ENCODE data around the gene SLC30A2. TPM values are rescaled to one million over a fixed set of nuclear protein-coding genes. Genes with fewer than 3 reads are reported as not detected.
A peak's percentile ranks its signal among the peaks of the same experiment; 100 is the strongest.

Gene SLC30A2
- total and polyA plus RNA-seq, 9 of the 15 experiments (the other 6 are each of a cell fraction or from before 2014, with no cell fraction given): 0.01 to 0.18 (median 0.06) TPM; not detected in 3

DNA sequence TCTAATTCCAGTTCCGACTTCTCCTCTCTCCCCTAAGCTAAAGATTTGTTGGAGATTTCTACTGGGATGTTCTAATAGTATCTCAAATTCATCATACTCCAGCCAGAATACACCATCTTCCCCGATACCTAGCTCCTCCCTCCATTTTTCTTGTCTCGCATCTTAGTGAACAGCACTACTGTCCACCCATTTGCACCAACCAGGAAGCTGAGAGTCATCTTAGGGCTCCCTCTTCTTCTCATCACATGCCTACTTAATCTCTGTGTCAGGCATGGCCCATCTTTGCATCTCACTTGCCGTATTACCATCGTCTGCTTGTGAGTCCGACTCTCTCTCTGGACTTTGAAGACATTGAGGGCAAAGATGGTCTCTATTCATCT is 25.0 kb upstream of the SLC30A2 start (continued):
- TF ChIP-seq ARHGAP35 (IDR thresholded peaks at IDR 0.05; ENCODE audit: partially characterized antibody) (no peak), ATF7 (IDR thresholded peaks at IDR 0.05) (no peak), IRF2 (CRISPR knock-in tag; IDR thresholded peaks at IDR 0.05) (no peak), TEAD1 (CRISPR knock-in tag; IDR thresholded peaks at IDR 0.05) (no peak), ESRRA (IDR thresholded peaks at IDR 0.05; ENCODE audit: borderline replicate concordance, low read depth) (no peak), NR3C1 (CRISPR knock-in tag; IDR thresholded peaks at IDR 0.05) (no peak), HDAC3 (IDR thresholded peaks at IDR 0.05; ENCODE audit: borderline replicate concordance, partially characterized antibody) (no peak), SMARCA5 (IDR thresholded peaks at IDR 0.05) (peak; percentile 73), HDAC1 (IDR thresholded peaks at IDR 0.05) (no peak), ZNF121 (CRISPR knock-in tag; conservative IDR thresholded peaks at IDR 0.05) (no peak), ZNF175 (CRISPR knock-in tag; IDR thresholded peaks at IDR 0.05; ENCODE audit: low read depth) (0 out of 2 replicates have a peak, but pooled peaks have one; percentile 9), ASH1L (IDR thresholded peaks at IDR 0.05; ENCODE audit: borderline replicate concordance, low read depth, partially characterized antibody) (peak; percentile 30), LARP7 (IDR thresholded peaks at IDR 0.05) (no peak), PCBP1 (IDR thresholded peaks at IDR 0.05; ENCODE audit: low read depth, low read length, poor library complexity, severe bottlenecking) (no peak), TSC22D4 (tag; IDR thresholded peaks at IDR 0.05) (no peak), ELF4 (CRISPR knock-in tag; IDR thresholded peaks at IDR 0.05) (0 out of 2 replicates have a peak, but pooled peaks have one; percentile 34), ZNF699 (CRISPR knock-in tag; IDR thresholded peaks at IDR 0.05; ENCODE audit: insufficient replicate concordance) (no peak), PTTG1 (tag; IDR thresholded peaks at IDR 0.05; ENCODE audit: low read depth) (0 out of 2 replicates have a peak, but pooled peaks have one; percentile 13), HMGN3 (IDR thresholded peaks at IDR 0.05; ENCODE audit: borderline replicate concordance, extremely low read depth, insufficient read length, low read depth, low read length) (no peak), TGIF2 (CRISPR knock-in tag; IDR thresholded peaks at IDR 0.05) (no peak), ETS2 (tag; IDR thresholded peaks at IDR 0.05; ENCODE audit: borderline replicate concordance, poor library complexity, severe bottlenecking) (no peak), SRSF7 (optimal IDR thresholded peaks at IDR 0.05; ENCODE audit: low read depth, low read length) (no peak), THRAP3 (IDR thresholded peaks at IDR 0.05; ENCODE audit: borderline replicate concordance) (peak; percentile 45; the same call in 1 of the 2 replicates), GABPB2 (CRISPR knock-in tag; conservative IDR thresholded peaks at IDR 0.05) (no peak), TAF9B (IDR thresholded peaks at IDR 0.05; ENCODE audit: partially characterized antibody) (no peak), HDAC8 (tag; IDR thresholded peaks at IDR 0.05) (no peak), SIN3B (IDR thresholded peaks at IDR 0.05; ENCODE audit: low read depth) (no peak)
- TF ChIP-seq, protein P1, sequence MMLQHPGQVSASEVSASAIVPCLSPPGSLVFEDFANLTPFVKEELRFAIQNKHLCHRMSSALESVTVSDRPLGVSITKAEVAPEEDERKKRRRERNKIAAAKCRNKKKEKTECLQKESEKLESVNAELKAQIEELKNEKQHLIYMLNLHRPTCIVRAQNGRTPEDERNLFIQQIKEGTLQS (IDR thresholded peaks at IDR 0.05): no peak
- TF ChIP-seq, protein P1 (CRISPR knock-in tag; conservative IDR thresholded peaks at IDR 0.05): no peak
- TF ChIP-seq, protein P2, sequence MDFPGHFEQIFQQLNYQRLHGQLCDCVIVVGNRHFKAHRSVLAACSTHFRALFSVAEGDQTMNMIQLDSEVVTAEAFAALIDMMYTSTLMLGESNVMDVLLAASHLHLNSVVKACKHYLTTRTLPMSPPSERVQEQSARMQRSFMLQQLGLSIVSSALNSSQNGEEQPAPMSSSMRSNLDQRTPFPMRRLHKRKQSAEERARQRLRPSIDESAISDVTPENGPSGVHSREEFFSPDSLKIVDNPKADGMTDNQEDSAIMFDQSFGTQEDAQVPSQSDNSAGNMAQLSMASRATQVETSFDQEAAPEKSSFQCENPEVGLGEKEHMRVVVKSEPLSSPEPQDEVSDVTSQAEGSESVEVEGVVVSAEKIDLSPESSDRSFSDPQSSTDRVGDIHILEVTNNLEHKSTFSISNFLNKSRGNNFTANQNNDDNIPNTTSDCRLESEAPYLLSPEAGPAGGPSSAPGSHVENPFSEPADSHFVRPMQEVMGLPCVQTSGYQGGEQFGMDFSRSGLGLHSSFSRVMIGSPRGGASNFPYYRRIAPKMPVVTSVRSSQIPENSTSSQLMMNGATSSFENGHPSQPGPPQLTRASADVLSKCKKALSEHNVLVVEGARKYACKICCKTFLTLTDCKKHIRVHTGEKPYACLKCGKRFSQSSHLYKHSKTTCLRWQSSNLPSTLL (IDR thresholded peaks at IDR 0.05): 0 out of 2 replicates have a peak, but pooled peaks have one; percentile 44
